ENCODE results near the gene CDC45.

The CDC45 gene

DNA sequence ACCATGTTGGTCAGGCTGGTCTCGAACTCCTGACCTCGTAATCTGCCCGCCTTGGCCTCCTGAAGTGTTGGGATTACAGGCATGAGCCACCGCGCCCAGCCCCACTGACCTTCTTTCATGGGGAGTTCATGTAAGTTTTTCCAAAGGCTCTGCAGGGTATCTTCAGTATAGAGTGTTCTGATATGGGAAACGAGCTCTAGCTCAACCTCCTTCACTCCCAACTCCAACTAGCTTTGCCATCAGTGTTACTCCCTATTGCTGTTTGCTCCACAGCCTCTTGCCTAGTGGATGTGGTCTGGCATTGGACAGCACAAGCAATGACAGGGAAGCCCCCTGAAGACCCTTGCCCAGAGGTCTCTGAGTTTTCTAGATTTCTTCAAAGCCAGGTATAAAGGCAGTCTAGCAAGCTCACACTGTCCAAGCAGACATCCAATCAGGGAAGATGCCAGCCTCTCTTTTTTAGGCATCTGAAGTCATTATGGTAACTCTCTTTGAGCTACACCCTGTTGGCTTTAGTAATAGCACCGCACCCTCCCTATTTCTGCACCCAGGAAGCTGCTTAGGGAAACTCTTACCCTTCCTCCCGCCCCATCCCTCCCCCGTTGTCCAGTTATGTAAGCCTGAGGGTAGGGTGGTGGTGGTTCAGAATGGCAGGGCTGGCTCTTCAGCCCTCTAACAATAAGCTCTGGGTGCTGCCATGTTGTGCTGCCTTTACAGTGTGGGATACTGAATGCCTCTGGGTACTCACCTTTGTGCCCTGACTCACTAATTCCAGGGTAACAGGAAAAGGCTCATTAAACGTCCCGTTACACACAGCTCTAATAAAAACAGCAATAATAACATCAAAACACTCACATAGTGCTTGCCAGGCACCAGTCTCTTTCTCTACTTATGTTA is 85.9 kb downstream of the CDC45 start:
- no peak for DNase-seq (ENCODE audit: low read depth)
- no peak overlapping the region for H3K4me3 ChIP-seq (ENCODE audit: low read length)
- peaks cover 8% of the 10 kb centered on the region for H3K4me1 ChIP-seq (ENCODE audit: control insufficient read depth, insufficient read depth, low read length)
- no peak overlapping the region for H3K9ac ChIP-seq (ENCODE audit: low read length)
- peaks cover 11% of the 10 kb centered on the region for H3K27me3 ChIP-seq (replicated peaks; ENCODE audit: control insufficient read depth, insufficient read depth, low read length)
- peaks cover 6% of the 10 kb centered on the region for H3K9me3 ChIP-seq (ENCODE audit: control insufficient read depth, low read length)
- no peaks in the 10 kb centered on the region for H3K36me3 ChIP-seq (ENCODE audit: control insufficient read depth, insufficient read depth, low read length, severe bottlenecking)

DNA sequence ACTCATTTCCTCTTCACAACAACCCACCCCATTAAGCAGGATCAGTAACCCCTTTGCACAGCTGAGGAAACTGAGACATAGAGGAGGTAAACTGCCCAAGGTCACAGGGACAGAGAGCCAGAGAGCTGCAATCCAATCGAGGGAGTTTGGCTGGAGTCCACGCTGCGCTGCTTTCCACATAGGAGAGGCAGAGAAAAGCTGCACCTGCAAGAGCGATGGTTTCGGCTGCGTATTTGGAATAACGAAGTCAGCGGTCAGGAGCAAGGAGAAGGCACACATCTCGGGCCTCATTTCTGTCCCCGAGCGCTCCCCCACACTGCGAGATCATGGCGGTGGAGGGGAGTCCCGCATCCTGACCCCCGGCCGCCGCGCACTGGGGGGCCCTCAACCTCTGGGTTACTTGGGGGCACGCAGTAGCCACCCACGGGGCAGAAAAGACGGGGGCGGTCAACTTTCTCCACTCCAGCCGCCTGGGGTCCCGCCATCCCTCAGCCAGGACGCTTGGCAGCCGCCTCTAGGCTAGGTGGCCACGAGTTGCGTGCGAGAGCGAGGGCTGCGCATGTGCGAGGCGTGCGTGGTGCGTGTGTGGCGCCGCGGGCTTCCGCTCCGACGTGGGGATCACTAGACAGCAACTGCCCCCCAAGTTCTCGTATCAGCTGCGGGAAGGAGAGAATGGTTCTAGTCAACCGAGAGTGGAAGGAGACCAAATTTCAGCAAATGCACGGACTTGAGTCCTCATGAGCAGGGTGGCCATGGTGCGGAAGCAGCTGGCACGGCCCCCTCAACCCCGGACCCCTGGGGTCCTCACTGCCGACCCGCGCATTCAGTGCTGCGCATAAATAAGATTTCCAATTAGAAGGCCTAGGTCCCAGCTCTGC is 86.8 kb downstream of the CDC45 start:
- peaks cover 6% of the 10 kb centered on the region for H3K9me3 ChIP-seq (ENCODE audit: control insufficient read depth, low read length)
- H3K4me3 ChIP-seq (ENCODE audit: low read length) = no peak overlapping the region
- H3K4me1 ChIP-seq (ENCODE audit: control insufficient read depth, insufficient read depth, low read length) = peaks cover 8% of the 10 kb centered on the region
- DNase-seq (ENCODE audit: low read depth) = no peak
- H3K27me3 ChIP-seq (replicated peaks; ENCODE audit: control insufficient read depth, insufficient read depth, low read length) = peaks cover 11% of the 10 kb centered on the region
- H3K9ac ChIP-seq (ENCODE audit: low read length) = no peak overlapping the region
- no peaks in the 10 kb centered on the region for H3K36me3 ChIP-seq (ENCODE audit: control insufficient read depth, insufficient read depth, low read length, severe bottlenecking)

DNA sequence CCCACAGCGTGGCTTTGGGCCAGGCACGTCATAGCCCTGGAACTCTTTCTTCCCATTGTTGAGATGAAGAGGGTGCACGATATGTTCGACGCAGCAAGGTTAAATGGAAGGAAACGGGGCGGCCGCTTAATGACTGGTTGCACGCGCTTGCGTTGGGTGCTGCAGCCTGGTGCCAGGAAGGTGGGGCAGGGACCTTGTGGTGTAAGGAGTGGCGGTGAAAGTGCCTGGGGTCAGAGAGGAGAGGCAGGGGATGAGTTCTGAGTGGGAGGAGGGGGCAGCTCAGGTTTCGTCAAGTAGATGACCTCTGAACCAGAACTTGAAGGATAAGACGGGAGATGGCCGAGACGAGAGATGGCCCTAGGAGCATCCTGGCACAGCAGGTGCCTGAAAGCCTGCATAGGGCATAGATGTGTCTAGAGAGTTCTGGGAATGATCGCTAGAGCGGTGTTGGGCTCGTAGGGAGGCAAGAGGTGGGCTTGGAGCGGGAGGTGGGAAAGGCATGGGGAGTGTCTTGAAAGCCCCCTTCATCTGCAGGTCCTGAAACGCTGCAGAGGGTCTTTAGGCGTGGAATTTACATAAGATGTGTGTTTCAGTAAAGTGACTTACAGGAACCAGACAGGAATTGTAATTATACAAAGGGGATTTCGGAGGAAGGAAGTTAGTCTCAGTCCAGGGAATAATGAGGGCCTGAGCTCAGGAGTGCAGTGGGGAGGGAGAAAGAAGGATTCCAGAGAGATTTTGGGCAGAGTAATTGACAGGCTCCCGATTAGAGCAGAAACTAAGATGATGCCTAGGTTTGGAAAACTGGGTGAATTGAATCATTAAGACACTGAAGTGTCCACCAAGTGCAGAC is 87.7 kb downstream of the CDC45 start:
- Histone ChIP-seq H3K9ac (ENCODE audit: low read length) (no peak overlapping the region), H3K4me1 (ENCODE audit: control insufficient read depth, insufficient read depth, low read length) (peaks cover 8% of the 10 kb centered on the region), H3K27me3 (replicated peaks; ENCODE audit: control insufficient read depth, insufficient read depth, low read length) (peaks cover 11% of the 10 kb centered on the region), H3K36me3 (ENCODE audit: control insufficient read depth, insufficient read depth, low read length, severe bottlenecking) (no peaks in the 10 kb centered on the region), H3K9me3 (ENCODE audit: control insufficient read depth, low read length) (peaks cover 6% of the 10 kb centered on the region), H3K4me3 (ENCODE audit: low read length) (no peak overlapping the region)
- no peak for DNase-seq (ENCODE audit: low read depth)

DNA sequence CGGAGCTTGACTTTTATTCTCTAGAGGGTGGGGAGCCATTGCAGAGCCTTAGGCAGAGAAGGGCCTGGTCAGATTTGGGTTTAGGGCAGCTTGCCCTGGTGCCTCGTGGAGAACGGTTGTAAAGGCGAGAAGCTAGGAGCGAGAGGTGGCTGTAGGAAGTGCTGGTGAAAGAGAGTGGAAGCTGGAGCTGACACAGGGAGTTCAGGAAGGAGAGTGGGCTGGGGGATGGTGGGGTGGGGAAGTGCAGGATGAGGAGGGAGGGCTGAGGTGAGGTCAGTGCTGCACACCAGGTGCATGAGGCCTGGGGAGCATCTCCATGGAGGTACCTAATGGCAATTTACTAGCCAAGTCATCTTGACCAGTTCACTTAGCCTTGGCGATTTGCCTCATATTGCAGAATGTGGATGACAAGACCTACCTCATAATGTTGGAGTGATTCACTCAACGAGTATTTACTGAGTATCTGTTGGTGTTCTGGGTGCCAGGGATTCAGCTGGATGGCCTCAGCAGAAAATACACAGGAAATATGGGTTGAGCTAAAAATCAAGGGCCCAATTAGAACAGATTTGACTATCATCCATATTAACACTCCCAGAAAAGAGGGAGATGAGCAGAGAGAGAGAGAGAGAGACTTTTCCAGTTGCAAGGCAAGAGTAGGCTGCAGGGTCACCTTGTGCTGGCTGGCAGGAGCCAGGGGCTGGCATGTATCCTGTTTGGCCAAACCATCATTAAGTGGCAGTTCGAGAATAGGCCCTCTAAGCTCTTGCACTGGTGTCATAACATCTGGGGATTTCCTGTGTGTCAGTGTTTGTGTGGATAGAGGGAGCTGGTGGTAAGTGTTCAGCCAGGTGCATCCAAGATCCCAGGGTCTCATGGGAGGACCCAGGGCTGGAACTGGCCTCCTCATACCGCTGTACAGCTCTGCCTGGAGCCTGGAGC is 88.9 kb downstream of the CDC45 start:
- H3K36me3 ChIP-seq (ENCODE audit: control insufficient read depth, insufficient read depth, low read length, severe bottlenecking) = no peaks in the 10 kb centered on the region
- H3K4me1 ChIP-seq (ENCODE audit: control insufficient read depth, insufficient read depth, low read length) = peaks cover 8% of the 10 kb centered on the region
- H3K4me3 ChIP-seq (ENCODE audit: low read length) = no peak overlapping the region
- DNase-seq (ENCODE audit: low read depth) = peak; percentile 54
- H3K9me3 ChIP-seq (ENCODE audit: control insufficient read depth, low read length) = peaks cover 5% of the 10 kb centered on the region
- peaks cover 11% of the 10 kb centered on the region for H3K27me3 ChIP-seq (replicated peaks; ENCODE audit: control insufficient read depth, insufficient read depth, low read length)
- H3K9ac ChIP-seq (ENCODE audit: low read length) = no peak overlapping the region

DNA sequence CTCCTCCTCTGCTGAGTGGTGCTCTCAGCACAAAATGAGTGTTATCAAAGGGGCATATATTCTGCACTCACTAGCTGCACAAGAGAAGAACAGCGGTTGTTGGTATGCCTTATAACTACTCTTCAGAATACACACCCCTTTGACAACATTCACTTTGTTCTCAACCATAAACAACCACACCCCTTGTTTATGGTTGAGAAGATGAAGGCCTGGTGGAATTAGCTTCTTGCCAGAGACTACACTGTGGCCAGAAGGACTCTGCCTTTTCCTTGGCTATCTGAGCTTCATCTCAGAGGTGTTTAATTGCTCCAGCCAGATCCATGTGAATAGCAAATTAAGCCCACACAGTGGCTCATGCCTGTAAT is 89.5 kb downstream of the CDC45 start:
- DNase-seq (ENCODE audit: low read depth) = no peak
- H3K4me1 ChIP-seq (ENCODE audit: control insufficient read depth, insufficient read depth, low read length) = peaks cover 8% of the 10 kb centered on the region
- no peaks in the 10 kb centered on the region for H3K36me3 ChIP-seq (ENCODE audit: control insufficient read depth, insufficient read depth, low read length, severe bottlenecking)
- peaks cover 3% of the 10 kb centered on the region for H3K9me3 ChIP-seq (ENCODE audit: control insufficient read depth, low read length)
- no peak overlapping the region for H3K4me3 ChIP-seq (ENCODE audit: low read length)
- H3K9ac ChIP-seq (ENCODE audit: low read length) = no peak overlapping the region
- H3K27me3 ChIP-seq (replicated peaks; ENCODE audit: control insufficient read depth, insufficient read depth, low read length) = peaks cover 11% of the 10 kb centered on the region

DNA sequence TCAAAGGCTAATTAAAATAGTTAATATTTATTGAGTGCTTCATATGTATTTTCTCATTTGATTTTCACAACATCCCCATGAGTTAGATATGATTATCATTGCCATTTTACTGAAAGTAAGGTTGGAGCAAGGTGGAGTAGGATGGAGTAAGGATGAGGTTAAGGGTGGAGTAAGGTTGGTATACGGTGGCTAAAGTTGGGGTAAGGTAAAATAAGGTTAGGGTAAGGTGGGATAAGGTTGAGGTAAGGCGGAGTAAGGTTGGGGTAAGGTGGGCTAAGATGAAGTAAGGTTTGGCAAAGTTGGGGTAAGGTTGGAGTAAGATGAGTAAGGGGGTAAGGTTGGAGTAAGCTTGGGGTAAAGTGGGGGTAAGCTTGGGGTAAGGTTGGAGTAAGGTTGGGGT is 90.3 kb downstream of the CDC45 start:
- peaks cover 8% of the 10 kb centered on the region for H3K27me3 ChIP-seq (replicated peaks; ENCODE audit: control insufficient read depth, insufficient read depth, low read length)

More for the DNA sequence above, 90.3 kb downstream of the CDC45 start:
- H3K36me3 ChIP-seq (ENCODE audit: control insufficient read depth, insufficient read depth, low read length, severe bottlenecking) = no peaks in the 10 kb centered on the region
- H3K9ac ChIP-seq (ENCODE audit: low read length) = no peak overlapping the region
- no peaks in the 10 kb centered on the region for H3K9me3 ChIP-seq (ENCODE audit: control insufficient read depth, low read length)
- DNase-seq (ENCODE audit: low read depth) = no peak
- H3K4me3 ChIP-seq (ENCODE audit: low read length) = no peak overlapping the region
- peaks cover 8% of the 10 kb centered on the region for H3K4me1 ChIP-seq (ENCODE audit: control insufficient read depth, insufficient read depth, low read length)
